Gastrocnemius medialis (tissue), 4 donors: ENCODE results near the gene DEPP1. TPM values are rescaled to one million over a fixed set of nuclear protein-coding genes. Genes with fewer than 3 reads are reported as not detected.

Experiments
- ATAC-seq, 2 donors: fragments of 150-250 bp; one replicate each; pipeline ENCODE4 v1.9.1; 2016
- DNase-seq, 2 donors: peaks; one replicate each; pipeline ENCODE4 v3.0.0-alpha.2; 2019
- H3K27ac ChIP-seq, 4 donors: fragments of 200-600 bp; sonication (generic); 1 replicate in 1 of 4; 2 replicates in 3 of 4; pipeline ENCODE4 v1.5.1; 2016 to 2018; ENCODE audit warnings: mild to moderate bottlenecking in 2 of 4, moderate library complexity in 1 of 4
- H3K27me3 ChIP-seq, 3 donors: fragments of 200-600 bp; sonication (generic) in 2 of 3; 1 replicate in 1 of 3; 2 replicates in 2 of 3; pipeline versions ENCODE4 v1.5.1 to v1.6.0; 2016 to 2019; ENCODE audit warnings: mild to moderate bottlenecking in 1 of 3, moderate library complexity in 1 of 3
- H3K36me3 ChIP-seq, 2 donors: fragments of 200-600 bp; sonication (generic) in 1 of 2; one replicate each; pipeline ENCODE4 v1.5.1; 2017 to 2018
- H3K4me1 ChIP-seq, 2 donors: fragments of 200-600 bp; sonication (generic) in 1 of 2; one replicate each; pipeline ENCODE4 v1.5.1; 2016 to 2017; ENCODE audit warnings: mild to moderate bottlenecking in 2 of 2
- H3K4me3 ChIP-seq, 4 donors: fragments of 200-600 bp; sonication (generic) in 3 of 4; 1 replicate in 1 of 4; 2 replicates in 3 of 4; pipeline ENCODE4 v1.5.1; 2016 to 2019; ENCODE audit warnings: mild to moderate bottlenecking in 2 of 4
- H3K9me3 ChIP-seq, 3 donors: fragments of 200-600 bp; sonication (generic) in 2 of 3; 1 replicate in 1 of 3; 2 replicates in 2 of 3; pipeline ENCODE4 v1.5.1; 2016 to 2019
- CTCF ChIP-seq, 5 experiments: fragments of 450-650 bp in 3 of 5; fragments of 200-600 bp in 2 of 5; sonication (generic) in 2 of 5; IDR thresholded peaks in 4 of 5; conservative IDR thresholded peaks in 1 of 5; 1 replicate in 4 of 5; 2 replicates in 1 of 5; pipeline ENCODE4 v1.5.1; 2016 to 2019; ENCODE audit warnings: antibody characterized with exemption in 5 of 5, mild to moderate bottlenecking in 3 of 5, moderate library complexity in 3 of 5
- POLR2A ChIP-seq, 2 donors: fragments of 450-650 bp; IDR thresholded peaks; one replicate each; pipeline ENCODE4 v1.6.1; 2017; ENCODE audit warnings: antibody characterized with exemption in 2 of 2, mild to moderate bottlenecking in 2 of 2, moderate library complexity in 2 of 2
- in situ Hi-C, 4 donors: fragments of 200-750 bp; cut with MboI; loops; one replicate each; pipeline versions ENCODE4 v1.15.0 to v1.8.0; 2017; ENCODE audit warnings: low sequenced_read_pairs in 4 of 4
- intact Hi-C: fragments of 100-400 bp; cut with DNase I; formaldehyde crosslinking; loops from one replicate; pipeline ENCODE4 v1.15.1; 2023; ENCODE audit warnings: low total_unique reads
- total RNA-seq, 4 donors: library from RNA; depleted of rRNA; stranded (reverse); fragments of >200 nt; gene quantifications; one replicate each; pipeline versions ENCODE4 v1.1.0 to v1.2.3, GENCODE V29; 2016

Gene DEPP1
- total RNA-seq, 4 donors from 2014 or later, result 83.4 to 331 (median 120) TPM

GRCh38 chr10:44933451-44934321 is 44.9 kb downstream of the DEPP1 start:
- Histone ChIP-seq H3K27me3 (no peaks in the 10 kb centered on the region), H3K4me3 (no peak overlapping the region), H3K36me3 (no peaks in the 10 kb centered on the region), H3K9me3 (no peaks in the 10 kb centered on the region), H3K4me1 (peaks cover 16 to 19% of the 10 kb centered on the region in 2 donors), H3K27ac (no peak overlapping the region)
- TF ChIP-seq CTCF (IDR thresholded peaks at IDR 0.05 in 4 of 5, conservative IDR thresholded peaks at IDR 0.05 in 1 of 5) (no peak), POLR2A (IDR thresholded peaks at IDR 0.05) (no peak)
- DNase-seq, result no peak
- intact Hi-C loops (loop anchor here (2.0 kb wide), 1 partner anchor 31 kb away; no protein-coding TSS in a partner anchor), in situ Hi-C loops (loop anchor here in 2 of 4 donors (5.0 kb wide), 2 partner anchors 39 to 44 kb away; partner anchors contain the start of gene DEPP1 (in 1 of the 2))
- no peak for ATAC-seq

GRCh38 chr10:44932517-44933450 is 45.8 kb downstream of the DEPP1 start:
- ATAC-seq, result peak; percentile 94
- in situ Hi-C loops (loop anchor here in 2 of 4 donors (5.0 kb wide), 2 partner anchors 40 to 45 kb away; partner anchors contain the start of gene DEPP1 (in 1 of the 2)), intact Hi-C loops (loop anchor here (1.0 to 2.0 kb wide), 3 partner anchors 27 to 43 kb away; partner anchors contain the start of gene RASSF4)
- DNase-seq, result peak; percentile 79 to 85
- H3K27me3 ChIP-seq, result no peaks in the 10 kb centered on the region
- H3K9me3 ChIP-seq, result no peaks in the 10 kb centered on the region
- TF ChIP-seq CTCF (IDR thresholded peaks at IDR 0.05 in 4 of 5, conservative IDR thresholded peaks at IDR 0.05 in 1 of 5) (peak; percentile 94 to 99 (median 98)), POLR2A (IDR thresholded peaks at IDR 0.05) (no peak)
- no peak overlapping the region for H3K27ac ChIP-seq
- H3K4me3 ChIP-seq, result no peak overlapping the region
- H3K36me3 ChIP-seq, result no peaks in the 10 kb centered on the region
- peaks cover 16 to 19% of the 10 kb centered on the region in 2 donors for H3K4me1 ChIP-seq

GRCh38 chr10:44931621-44932516 is 46.7 kb downstream of the DEPP1 start:
- Histone ChIP-seq H3K27me3 (no peaks in the 10 kb centered on the region), H3K27ac (no peak overlapping the region), H3K4me1 (peaks cover 16 to 19% of the 10 kb centered on the region in 2 donors), H3K9me3 (no peaks in the 10 kb centered on the region), H3K4me3 (no peak overlapping the region), H3K36me3 (no peaks in the 10 kb centered on the region)
- intact Hi-C loops (loop anchor here (1.0 to 2.0 kb wide), 3 partner anchors 27 to 43 kb away; partner anchors contain the start of gene RASSF4), in situ Hi-C loops (loop anchor here in 2 of 4 donors (5.0 kb wide), 2 partner anchors 40 to 45 kb away; partner anchors contain the start of gene DEPP1 (in 1 of the 2))
- no peak for DNase-seq
- TF ChIP-seq POLR2A (IDR thresholded peaks at IDR 0.05), result no peak
- no peak for TF ChIP-seq CTCF (IDR thresholded peaks at IDR 0.05 in 4 of 5, conservative IDR thresholded peaks at IDR 0.05 in 1 of 5)
- no peak for ATAC-seq
